Daoy (cell line): ENCODE measurements around the gene PTPRS. TPM values are rescaled to one million over a fixed set of nuclear protein-coding genes. Genes with fewer than 3 reads are reported as not detected.

ENCODE experiments used
- DNase-seq: peaks from one replicate; pipeline ENCODE4 v3.0.0-alpha.2; 2015; ENCODE audit warnings: low read depth
- total RNA-seq: library from RNA; depleted of rRNA; stranded (reverse); fragments of >200 nt; shearing (Covaris generic); gene quantifications from 2 replicates; pipeline ENCODE4 v1.2.3, GENCODE V29; 2014

PTPRS gene
- total RNA-seq, 1 experiment from 2014 or later, result 38.9 TPM

DNA sequence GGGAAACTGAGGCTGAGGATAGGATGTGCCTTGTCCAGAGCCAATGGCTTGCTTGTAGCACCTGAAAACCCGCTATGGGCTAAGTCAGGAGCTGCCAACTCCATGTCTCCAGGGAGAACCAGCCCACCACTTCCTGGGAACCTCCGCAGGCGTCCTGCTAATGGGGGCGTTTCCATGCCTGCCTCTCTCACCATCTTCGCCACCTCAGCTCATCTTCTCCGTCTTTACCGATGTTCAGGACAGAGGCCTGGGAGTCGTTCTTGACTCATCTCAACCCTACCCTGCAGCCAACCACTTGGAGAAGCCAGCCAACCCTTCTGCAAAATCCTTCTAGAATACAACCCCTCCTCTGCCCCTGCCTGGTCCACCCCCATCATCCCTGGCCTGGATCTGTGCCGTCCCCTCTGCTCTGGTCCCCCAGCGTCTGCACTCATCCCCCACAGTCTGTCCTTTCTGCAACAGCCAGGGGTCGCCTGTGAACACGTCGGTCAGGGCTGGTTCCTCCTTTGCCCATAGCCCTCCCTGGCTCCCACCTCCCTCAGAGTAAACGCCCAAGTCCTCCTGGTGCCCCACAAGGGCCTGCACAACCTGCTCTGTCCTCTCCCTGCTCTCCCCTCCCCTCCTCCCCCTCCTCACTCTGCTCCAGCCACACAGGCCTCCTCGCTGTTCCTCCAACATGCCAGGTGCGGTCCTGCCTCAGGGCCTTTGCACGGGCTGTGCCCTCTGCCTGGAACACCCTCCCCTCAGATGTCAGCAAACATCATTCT lies 31.0 kb downstream of the PTPRS start:
- DNase-seq, result no peak

DNA sequence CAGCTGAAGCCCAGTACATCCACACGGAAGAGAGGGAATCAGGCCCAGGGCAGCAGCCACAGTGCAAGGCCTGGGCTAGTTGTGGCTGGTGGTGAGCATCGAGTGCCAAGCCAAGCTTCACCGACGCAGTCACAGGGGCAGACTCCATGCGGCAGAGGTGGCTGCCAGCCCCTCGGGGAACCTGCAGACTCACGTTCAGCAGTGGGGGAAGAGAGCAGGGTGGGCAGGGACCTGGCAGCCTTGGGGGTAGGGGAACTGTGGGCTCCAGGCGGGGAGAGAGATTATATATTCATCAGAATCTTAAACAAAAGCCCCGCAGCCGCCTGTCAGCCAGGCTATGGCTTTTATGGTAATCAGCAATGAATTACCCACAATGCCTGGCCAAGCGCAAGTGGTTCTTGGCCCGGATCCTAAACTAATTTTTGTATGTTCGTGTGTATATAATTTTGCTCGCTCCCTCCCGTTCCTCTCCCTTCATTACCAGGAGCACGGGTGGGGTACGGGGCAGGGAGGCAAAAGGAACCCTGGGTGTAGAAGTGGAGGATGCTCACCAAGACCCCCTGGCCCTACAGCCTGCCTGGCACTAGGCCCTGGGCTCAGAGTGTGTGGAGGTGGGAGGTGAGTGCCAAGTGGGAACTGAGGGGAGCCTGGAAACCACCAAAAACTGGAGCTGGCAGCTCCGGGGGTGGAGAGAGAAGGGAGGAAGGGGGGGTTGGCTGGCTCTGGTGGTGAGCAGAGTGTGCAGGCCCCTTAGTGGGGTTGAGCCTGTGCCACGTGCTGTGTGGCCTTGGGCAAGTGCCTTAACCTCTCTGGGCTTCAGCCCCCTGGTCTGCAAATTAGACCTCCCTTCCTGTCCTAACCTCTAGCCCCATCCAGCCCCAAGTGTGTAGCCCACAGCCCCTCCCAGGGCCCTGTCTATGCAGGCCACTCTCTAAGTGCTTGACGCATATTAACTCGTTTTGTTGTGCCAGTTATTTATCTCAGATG lies 31.9 kb downstream of the PTPRS start:
- DNase-seq, result peak; percentile 94

DNA sequence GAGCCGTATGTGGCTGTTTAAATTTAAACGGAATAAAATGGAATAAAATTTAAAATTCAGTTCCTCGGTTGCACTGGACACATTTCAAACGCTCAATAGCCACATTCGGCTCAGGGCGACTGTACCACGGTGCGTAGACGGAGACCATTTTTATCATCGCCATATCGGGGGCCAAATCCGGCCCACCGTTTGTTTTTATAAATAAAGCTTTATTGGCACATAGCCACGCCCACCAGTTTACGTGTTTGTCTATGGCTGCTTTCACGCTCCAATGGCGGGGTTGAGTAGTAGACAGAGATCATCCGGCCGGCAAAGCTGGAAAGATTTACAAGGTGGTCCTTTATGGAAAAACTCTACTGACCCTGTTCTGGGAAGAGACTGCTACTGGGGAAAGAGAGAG lies 33.0 kb downstream of the PTPRS start:
- DNase-seq, result no peak

DNA sequence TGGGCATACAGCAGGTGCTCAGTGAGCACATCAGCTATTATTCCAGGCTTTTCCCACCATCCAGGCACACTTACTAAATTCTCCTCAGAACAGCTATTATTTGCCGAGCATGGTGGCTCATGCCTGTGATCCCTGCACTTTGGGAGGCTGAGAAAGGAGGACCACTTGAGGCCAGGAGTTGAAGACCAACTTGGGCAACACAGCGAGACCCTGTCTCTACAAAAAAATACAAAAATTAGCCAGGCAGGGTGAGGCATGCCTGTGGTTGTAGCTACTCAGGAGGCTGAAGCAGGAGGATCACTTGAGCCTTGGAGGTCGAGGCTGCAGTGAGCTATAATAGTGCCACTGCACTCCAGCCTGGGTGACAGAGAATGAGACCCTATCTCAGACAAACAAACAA lies 35.4 kb downstream of the PTPRS start:
- no peak for DNase-seq

DNA sequence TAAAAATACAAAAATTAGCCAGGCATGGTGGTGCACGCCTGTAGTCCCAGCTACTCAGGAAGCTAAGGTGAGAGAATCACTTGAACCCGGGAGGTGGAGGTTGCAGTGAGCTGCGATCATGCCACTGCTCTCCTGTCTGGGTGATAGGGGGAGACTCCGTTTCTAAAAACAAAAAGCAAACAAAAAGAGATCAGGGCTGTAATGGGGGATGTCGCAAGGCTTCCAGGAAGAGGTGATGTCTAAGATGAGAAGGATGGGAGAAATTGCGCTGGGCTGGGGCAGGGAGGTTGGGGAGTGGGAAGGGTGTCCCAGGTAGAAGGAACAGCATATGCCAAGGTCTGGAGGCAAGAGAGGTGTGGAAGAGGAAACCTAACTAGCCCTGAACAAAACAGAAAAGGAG lies 36.1 kb downstream of the PTPRS start:
- no peak for DNase-seq

DNA sequence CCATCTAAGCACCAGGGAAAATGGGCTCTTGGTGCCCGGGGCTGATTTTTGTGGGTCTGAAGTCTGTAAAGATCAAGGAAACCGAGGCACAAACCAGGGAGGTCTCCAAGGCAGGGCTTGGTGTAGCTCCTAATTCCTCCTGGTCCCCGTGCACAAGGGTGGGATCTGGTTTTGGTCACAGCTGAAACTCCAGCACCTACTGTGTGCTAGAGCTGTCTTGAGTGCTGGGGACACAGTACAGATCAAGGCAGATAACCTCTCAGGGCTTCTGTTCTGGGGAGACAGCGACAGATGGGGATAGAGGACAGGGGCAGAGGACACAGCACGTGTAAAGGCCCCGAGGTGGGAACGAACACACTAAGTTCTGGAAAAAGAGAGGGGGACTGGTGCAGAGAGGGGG lies 37.4 kb downstream of the PTPRS start:
- no peak for DNase-seq

DNA sequence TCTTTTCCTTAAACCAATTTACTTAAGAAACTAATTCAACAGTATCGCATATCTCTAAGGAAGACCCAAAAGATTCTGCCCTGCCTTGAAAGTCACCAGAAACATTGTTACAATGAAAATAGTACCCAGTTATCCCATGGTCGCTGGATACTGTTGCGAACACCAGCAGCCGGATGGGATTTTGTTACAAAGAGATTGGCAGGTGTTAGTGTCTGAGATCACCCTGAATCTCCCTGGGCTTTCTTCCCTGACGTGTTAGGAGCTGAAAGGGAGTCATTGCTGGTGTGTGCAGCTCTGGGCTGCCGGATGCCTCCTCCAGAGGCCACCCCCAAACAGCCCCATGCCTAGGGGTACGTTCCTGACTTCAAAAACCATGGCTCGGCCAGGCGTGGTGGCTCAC lies 38.2 kb downstream of the PTPRS start:
- DNase-seq, result no peak

DNA sequence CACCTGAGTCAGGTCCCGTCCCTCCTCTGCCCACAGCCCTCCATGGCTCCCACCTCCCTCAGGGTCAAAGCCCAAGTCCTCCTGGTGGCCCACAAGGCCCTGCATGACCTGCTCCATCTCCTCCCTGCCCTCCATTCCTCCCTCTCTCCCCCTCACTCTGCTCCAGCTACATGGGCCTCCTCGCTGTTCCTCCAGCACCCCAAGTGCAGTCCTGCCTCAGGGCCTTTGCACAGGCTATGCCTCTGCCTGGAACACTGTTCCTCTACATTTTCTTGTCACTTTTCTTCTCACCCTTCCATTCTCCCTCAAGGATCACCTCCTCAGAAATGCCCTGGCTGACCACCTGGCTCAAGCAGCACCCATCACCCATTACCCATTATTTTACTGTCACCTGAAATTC lies 41.5 kb downstream of the PTPRS start:
- no peak for DNase-seq

DNA sequence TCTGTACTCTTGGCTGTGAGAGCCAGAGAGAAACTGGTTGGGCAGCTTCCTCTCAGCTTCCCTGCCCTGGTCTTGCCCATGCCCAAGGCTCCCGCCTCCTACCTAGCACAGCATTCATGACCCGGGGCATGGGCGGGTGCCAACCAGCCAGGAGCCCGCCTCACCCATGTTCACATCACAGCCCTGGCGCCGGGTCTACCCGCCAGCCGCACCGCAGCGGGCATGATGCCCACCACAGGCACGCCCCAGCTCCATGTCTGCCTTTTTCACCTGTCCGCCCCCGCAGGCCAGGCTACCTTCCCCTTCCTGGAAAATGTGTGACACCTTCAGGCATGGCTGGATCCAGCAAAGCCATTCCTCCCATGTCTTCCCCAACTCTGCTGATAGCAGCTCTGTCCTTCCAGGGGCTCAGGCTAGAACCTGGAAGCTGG lies 42.1 kb downstream of the PTPRS start:
- no peak for DNase-seq

DNA sequence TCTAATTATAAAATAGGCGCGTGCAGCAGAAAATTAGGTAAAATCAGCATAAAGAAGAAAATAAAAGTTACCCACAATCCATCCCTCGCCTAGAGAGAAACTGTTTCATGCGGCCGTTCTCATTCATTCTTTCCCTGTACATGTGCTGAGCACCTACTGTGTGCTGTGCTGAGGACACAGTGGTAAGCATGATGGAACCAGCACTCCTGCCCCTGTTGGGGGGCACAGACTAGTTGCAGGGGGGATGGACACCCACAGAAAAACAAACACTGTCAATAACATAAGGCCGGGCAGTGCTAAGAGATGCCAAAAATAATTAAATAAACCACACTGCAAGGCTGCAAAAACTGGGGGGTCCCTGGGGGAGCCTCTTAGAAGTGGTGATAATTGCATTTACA lies 43.3 kb downstream of the PTPRS start:
- no peak for DNase-seq

DNA sequence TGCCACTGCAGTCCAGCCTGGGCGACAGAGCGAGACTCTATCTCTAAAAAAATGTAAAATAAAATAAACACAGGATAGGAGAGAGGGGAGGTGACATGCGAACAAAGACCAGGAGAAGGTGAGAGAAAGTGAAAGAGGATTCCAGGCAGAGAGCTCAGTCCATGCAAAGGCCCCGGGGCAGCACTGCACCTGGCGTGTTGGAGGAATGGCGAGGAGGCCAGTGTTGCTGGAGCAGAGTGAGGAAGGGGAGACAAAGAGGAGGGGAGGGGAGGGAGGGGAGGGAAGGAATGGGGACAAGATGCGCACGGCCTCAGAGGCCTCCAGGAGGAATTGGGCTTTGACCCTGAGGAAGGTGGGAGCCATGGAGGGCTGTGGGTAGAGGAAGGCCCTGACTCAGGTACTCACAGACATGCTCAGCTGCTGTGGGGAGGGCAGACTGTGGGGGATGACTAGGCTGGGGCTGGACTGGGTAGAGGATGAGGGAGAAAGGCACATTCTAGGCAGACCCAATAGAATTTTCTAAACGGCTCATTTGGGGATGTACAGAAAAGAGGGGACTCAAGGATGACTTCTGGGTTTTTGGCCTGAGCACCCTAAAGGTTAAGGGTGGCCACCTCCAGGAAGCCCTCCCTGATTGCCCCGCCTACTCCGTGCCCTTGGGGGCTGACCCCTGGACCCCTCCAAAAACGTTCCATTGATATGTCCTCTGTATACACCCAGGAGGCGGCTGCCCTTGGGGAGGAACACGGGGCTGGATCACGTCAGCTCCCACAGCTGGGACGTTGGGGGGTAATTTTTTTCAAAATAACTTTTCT lies 43.9 kb downstream of the PTPRS start:
- DNase-seq, result no peak

DNA sequence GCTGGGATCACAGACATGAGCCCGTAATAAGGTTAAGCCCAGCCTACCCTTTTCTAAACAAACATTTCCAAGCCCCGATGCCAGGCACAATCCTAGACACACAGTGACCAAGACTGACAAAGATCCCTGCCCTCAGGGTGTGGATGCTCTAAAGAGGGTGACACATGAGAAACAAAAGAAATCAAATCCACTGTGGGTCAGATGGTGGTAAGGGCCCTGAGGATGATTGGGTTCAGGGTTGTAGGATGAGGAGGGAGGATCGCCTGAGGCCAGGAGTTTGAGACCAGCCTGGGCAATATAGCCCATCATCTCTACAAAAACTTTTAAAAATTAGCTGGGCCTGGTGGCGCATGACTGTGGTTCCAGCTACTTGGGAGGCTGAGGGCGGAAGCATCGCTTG lies 44.6 kb downstream of the PTPRS start:
- no peak for DNase-seq

DNA sequence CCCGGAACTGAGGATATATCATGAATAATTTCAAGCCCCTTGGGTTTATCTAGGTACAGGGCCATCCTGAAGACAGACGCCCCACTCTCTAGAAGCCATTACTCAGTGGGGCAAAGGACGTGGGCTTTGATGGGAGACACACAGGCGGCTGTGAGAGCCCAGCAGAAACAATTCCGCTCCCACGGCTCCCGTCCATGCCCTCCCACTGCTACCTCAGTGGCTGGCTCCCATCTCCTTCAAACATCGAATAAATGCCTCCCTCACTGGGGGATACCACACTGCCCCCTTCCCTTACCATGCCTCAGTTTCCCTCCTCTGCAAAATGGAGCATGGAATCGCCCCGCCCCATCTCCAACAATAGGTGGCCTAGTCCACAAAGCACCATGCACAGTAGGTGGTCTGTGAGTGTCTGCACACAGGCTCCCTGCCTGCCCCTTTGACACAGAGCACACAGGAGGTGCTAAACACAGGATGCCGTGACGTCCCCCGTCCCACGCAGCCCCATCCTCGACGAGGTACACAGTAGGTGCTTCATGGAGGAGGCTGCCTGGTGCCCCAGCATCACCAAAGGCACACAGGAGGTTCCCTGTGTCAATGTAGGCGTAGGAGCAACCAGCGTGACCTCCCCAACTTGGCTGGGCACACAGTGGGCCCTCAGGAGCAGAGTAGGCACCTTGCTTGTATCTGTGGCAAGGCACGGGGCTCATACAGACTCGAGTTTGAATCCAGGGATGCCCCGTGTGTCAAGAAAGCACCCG lies 46.0 kb downstream of the PTPRS start:
- DNase-seq, result no peak

DNA sequence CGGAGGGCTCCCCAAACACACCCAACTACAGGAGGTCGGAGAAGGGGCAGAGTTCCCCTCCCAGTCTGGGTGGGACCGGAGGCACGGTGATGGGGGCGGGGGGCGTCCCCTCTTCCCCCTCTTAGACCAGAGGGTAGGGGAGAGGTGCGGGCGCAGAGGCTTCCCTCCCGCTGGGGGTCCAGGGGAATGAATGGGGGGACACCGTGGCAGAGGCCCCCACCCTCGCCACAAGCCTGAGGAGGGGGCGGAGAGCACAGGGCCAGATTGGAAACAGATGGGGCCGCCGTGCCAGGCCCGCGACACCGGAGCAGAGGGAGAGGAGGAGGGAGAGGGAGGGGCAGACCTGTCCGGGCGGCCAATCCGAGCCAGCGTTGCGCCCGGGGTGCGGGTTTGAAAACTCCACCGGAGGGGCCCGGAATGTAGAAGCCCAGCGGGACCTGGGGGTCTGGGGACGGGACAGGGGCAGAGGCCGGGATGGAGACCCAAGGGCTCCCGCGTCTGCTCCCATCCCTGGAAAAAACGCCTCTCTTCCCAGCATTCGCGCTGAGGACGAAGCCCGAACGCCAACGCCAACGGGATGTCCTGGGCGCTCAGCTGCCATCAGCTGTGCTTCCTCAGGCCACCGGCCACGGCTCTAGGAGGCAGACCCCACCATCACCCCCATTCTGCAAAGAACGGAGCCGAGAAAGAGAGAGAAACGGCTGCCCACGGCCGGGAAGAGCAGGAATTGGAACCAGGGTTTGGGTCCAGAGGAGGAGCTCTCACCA lies 46.8 kb downstream of the PTPRS start:
- peak; percentile 66 for DNase-seq

DNA sequence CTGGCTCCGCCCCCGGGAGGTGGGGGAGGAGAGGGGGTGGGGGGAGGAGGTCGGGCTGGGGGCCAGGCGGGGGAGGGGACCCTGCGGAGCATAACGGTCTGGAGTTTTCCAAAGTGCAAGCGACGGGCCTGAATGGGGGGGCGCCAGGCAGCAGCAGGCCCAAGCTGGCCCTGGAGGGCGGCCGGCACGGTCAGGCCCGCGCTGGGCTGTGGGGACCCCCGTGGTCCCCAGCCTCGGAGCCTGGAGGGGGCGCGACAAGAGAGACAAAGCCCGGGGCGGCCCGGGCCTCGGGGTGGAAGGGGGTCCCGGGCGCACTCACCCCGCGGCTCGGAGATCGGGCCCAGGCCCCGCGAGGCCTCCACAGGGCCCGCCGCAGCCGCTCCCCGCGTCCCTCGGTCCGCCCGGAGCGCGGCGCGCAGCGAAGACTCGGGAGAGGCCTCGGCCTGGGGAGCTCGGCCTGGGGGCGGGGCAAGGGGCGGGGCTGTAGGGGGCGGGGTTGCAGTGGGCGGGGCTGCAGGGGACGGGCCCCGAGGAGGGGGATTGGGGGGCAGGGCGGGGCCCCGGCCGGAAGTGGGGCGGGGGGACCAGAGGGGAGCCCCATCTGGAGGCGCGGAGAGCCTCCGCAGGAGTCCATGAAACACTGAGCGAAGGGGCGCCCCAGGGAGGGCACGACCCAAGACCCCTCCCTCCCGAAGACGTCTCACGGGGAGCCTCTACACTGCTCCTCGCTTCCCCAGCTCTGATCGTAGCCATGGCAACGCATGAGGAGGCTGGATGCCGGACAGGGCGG lies 47.6 kb downstream of the PTPRS start:
- peak; percentile 80 for DNase-seq

DNA sequence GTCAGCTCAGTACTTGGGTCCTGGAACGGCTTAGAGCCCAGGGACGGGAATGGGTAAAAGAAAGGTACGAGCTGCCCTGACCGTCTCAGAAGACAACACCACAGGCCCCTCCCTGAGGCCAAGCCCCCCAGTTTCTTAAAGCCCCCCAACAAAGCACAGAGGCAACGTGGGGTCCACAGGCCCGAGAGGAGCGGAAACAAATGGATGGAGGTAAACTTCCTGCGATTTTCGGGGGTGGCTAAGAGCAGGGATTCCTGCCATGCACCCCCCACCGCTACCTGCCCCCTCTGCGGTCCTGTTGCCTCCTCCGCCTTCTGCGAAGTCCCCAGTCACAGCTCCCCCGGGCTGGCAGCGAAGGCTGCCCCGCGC lies 48.2 kb downstream of the PTPRS start:
- DNase-seq, result no peak

DNA sequence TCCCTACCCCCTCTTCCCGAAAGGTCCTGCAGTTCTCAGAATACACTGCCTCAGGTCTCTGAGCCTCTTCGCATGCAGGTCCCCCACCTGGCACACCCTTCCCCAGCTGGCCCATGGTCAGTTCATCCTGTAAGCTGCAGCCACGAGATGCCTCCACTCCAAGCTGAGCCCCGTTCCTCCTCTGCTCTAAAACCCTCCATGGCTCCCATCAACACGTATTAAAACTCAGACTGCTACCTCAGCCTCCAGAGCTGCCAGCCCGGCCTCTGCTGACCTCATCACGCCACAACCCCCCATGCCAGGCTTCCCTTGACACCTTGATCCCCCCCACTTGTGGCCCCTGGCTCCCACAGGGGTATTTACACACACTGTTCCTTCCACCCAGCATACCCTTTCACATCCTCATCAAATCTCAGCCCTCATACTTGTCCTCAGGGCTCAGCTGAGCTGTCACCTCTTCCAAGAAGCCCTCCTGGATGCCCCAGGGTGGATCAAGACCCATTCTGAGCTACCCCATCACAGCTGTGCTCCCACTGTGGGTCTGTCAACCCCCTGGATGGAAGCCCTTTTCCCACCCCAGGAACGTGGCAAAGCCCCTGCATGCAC lies 48.9 kb downstream of the PTPRS start:
- DNase-seq, result no peak
